Measurements from ENCODE around the gene SIX1. TPM values are rescaled to one million over a fixed set of nuclear protein-coding genes. Genes with fewer than 3 reads are reported as not detected.

Gene SIX1
- total and polyA plus RNA-seq, 2 experiments from 2014 or later: 0.12 to 0.46 TPM

DNA sequence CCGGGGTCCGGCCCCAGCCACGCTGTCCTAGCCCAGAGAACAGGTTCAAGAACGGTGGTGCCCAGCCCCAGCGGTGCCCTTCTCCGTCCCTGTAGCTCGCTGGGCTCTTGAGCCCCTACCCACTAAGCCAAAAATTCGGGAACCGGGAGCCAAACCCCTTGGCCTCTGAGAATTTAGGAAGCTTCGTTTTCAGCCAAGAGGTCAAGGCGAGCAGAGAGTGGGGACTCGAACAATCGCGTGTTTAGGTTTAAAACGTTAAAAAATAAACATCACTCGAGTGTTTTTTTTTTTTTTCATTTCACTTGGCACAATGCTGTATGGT, 6.2 kb downstream of the SIX1 start:
- Histone ChIP-seq H3K4me3 (no peak overlapping the region), H3K4me1 (ENCODE audit: low read depth) (peaks cover 7% of the 10 kb centered on the region), H3K36me3 (no peaks in the 10 kb centered on the region), H3K27ac (no peak overlapping the region), H3K9me3 (ENCODE audit: low read depth) (no peaks in the 10 kb centered on the region), H3K27me3 (peaks cover 100% of the 10 kb centered on the region)
- TF ChIP-seq, protein P1, sequence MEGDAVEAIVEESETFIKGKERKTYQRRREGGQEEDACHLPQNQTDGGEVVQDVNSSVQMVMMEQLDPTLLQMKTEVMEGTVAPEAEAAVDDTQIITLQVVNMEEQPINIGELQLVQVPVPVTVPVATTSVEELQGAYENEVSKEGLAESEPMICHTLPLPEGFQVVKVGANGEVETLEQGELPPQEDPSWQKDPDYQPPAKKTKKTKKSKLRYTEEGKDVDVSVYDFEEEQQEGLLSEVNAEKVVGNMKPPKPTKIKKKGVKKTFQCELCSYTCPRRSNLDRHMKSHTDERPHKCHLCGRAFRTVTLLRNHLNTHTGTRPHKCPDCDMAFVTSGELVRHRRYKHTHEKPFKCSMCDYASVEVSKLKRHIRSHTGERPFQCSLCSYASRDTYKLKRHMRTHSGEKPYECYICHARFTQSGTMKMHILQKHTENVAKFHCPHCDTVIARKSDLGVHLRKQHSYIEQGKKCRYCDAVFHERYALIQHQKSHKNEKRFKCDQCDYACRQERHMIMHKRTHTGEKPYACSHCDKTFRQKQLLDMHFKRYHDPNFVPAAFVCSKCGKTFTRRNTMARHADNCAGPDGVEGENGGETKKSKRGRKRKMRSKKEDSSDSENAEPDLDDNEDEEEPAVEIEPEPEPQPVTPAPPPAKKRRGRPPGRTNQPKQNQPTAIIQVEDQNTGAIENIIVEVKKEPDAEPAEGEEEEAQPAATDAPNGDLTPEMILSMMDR (IDR thresholded peaks at IDR 0.05; ENCODE audit: low read depth, low read length): no peak
- DNase-seq (ENCODE audit: low read depth in 1 of 2, low spot score in 1 of 2): no peak

GRCh38 chr14:60642270-60643140, 6.8 kb downstream of the SIX1 start:
- no peaks in the 10 kb centered on the region for H3K9me3 ChIP-seq (ENCODE audit: low read depth)
- H3K4me3 ChIP-seq: peak overlapping the region; percentile 13
- H3K27me3 ChIP-seq: peaks cover 100% of the 10 kb centered on the region
- H3K36me3 ChIP-seq: no peaks in the 10 kb centered on the region
- TF ChIP-seq, protein P1 (IDR thresholded peaks at IDR 0.05; ENCODE audit: low read depth, low read length): no peak
- H3K4me1 ChIP-seq (ENCODE audit: low read depth): peaks cover 5% of the 10 kb centered on the region
- H3K27ac ChIP-seq: no peak overlapping the region
- DNase-seq (ENCODE audit: low read depth in 1 of 2, low spot score in 1 of 2): no peak

GRCh38 chr14:60641742-60642269, 7.5 kb downstream of the SIX1 start:
- Histone ChIP-seq H3K4me3 (peak overlapping the region; percentile 13), H3K27me3 (peaks cover 100% of the 10 kb centered on the region), H3K9me3 (ENCODE audit: low read depth) (no peaks in the 10 kb centered on the region), H3K4me1 (ENCODE audit: low read depth) (no peaks in the 10 kb centered on the region), H3K36me3 (no peaks in the 10 kb centered on the region), H3K27ac (no peak overlapping the region)
- TF ChIP-seq, protein P1 (IDR thresholded peaks at IDR 0.05; ENCODE audit: low read depth, low read length): no peak
- no peak for DNase-seq (ENCODE audit: low read depth in 1 of 2, low spot score in 1 of 2)

GRCh38 chr14:60640859-60641741, 8.2 kb downstream of the SIX1 start:
- TF ChIP-seq, protein P1 (IDR thresholded peaks at IDR 0.05; ENCODE audit: low read depth, low read length): no peak
- DNase-seq (ENCODE audit: low read depth in 1 of 2, low spot score in 1 of 2): no peak
- Histone ChIP-seq H3K9me3 (ENCODE audit: low read depth) (no peaks in the 10 kb centered on the region), H3K36me3 (no peaks in the 10 kb centered on the region), H3K4me1 (ENCODE audit: low read depth) (no peaks in the 10 kb centered on the region), H3K27ac (no peak overlapping the region), H3K4me3 (no peak overlapping the region), H3K27me3 (peaks cover 100% of the 10 kb centered on the region)

DNA sequence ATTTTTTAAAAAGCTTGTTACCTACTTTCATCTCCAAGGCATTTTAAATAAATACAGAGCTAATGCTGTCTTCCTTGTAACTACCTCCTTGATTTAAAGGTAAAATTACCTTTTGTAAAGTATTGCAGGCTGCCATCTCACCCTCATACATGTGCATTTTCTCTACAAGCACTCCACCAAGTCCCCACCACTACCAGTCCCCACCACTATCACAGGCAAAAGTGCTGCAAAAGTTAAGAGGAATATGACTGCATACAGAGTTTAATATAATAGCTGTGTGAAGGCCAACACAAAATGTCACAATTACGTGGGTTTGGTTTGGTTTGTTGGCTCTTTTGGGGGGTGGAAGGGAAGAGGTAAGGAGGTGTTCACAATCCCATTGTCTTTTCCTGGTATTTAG, 9.6 kb downstream of the SIX1 start:
- TF ChIP-seq, protein P1 (IDR thresholded peaks at IDR 0.05; ENCODE audit: low read depth, low read length): no peak
- Histone ChIP-seq H3K4me1 (ENCODE audit: low read depth) (no peaks in the 10 kb centered on the region), H3K27me3 (peaks cover 94% of the 10 kb centered on the region), H3K9me3 (ENCODE audit: low read depth) (no peaks in the 10 kb centered on the region), H3K36me3 (no peaks in the 10 kb centered on the region), H3K4me3 (no peak overlapping the region), H3K27ac (no peak overlapping the region)
- no peak for DNase-seq (ENCODE audit: low read depth in 1 of 2, low spot score in 1 of 2)

Data from cardiac muscle cell (in vitro differentiated cells and primary cell).